GM13977 (cell line): ENCODE results near the gene ARID1A.

Experiments
- DNase-seq: peaks from one replicate; pipeline ENCODE4 v3.0.0; 2012; ENCODE audit warnings: low spot score
- in situ Hi-C: fragments of 300-500 bp; cut with MboI; formaldehyde crosslinking; loops from one replicate; pipeline ENCODE4 v1.12.0; 2022; ENCODE audit warnings: low sequenced_read_pairs, low pct_unique_long_range_greater_than_20kb, mixed read lengths, inconsistent platforms; ENCODE audit not compliant: unreplicated experiment
- TF ChIP-seq, protein P1 (sequence below): IDR thresholded peaks from 2 replicates; pipeline ENCODE4 v1.5.1; 2012; ENCODE audit warnings: mild to moderate bottlenecking, control low read depth; ENCODE audit not compliant: insufficient read depth; ENCODE audit errors: extremely low read depth, missing control alignments

Gene ARID1A

DNA sequence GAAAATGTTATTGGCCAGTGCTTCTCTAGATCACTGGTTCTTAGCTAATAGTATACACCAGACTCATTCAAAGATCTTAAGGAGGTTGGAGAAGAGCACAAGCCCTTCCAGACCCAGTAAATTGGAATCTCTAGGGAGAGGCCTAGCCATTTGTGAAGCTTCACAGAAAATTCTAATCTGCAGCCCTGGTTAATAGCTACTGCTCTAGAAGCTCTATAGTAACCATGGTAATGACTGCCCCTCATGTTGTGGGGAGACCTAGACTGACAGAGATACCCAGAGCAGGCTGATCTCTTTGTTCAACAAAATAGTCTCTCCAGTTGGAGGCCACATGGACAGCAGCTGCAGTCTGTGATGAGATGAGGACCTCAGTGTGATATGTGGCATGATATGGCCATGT, 31.7 kb downstream of the ARID1A start:
- in situ Hi-C loops, result no loop called here
- TF ChIP-seq, protein P1, sequence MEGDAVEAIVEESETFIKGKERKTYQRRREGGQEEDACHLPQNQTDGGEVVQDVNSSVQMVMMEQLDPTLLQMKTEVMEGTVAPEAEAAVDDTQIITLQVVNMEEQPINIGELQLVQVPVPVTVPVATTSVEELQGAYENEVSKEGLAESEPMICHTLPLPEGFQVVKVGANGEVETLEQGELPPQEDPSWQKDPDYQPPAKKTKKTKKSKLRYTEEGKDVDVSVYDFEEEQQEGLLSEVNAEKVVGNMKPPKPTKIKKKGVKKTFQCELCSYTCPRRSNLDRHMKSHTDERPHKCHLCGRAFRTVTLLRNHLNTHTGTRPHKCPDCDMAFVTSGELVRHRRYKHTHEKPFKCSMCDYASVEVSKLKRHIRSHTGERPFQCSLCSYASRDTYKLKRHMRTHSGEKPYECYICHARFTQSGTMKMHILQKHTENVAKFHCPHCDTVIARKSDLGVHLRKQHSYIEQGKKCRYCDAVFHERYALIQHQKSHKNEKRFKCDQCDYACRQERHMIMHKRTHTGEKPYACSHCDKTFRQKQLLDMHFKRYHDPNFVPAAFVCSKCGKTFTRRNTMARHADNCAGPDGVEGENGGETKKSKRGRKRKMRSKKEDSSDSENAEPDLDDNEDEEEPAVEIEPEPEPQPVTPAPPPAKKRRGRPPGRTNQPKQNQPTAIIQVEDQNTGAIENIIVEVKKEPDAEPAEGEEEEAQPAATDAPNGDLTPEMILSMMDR, result no peak
- DNase-seq, result no peak

DNA sequence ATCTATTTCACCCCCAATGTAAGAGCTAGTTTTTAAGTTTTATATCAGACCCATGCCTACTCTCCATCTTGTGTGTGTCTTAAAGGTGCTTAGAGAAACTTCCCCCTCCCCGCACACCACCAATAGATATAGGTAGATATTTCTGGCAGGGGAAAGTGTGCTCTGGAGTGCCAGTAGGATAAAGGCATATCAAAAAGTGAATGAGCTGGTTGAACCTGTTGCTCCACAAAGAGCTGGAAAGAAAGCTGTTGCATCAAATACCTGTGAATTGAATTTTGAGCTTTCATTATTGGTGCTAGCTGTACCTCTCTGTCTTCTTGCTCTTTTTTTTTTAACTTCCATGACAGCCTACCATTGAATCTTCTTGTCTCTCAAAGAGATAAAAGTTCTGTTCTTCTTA, 32.8 kb downstream of the ARID1A start:
- in situ Hi-C loops, result no loop called here
- TF ChIP-seq, protein P1, result no peak
- DNase-seq, result no peak

DNA sequence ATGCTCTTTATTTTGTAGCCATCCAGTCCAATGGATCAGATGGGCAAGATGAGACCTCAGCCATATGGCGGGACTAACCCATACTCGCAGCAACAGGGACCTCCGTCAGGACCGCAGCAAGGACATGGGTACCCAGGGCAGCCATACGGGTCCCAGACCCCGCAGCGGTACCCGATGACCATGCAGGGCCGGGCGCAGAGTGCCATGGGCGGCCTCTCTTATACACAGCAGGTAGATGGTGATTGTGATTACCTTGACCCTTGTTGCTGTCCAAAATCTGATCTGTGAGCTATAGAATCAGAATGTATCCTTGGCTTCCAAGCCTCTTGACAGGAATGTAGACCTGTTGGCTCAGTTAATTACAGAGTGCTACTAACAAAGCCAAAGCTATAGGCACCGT, 33.8 kb downstream of the ARID1A start:
- DNase-seq, result no peak
- TF ChIP-seq, protein P1, result no peak
- in situ Hi-C loops, result no loop called here

DNA sequence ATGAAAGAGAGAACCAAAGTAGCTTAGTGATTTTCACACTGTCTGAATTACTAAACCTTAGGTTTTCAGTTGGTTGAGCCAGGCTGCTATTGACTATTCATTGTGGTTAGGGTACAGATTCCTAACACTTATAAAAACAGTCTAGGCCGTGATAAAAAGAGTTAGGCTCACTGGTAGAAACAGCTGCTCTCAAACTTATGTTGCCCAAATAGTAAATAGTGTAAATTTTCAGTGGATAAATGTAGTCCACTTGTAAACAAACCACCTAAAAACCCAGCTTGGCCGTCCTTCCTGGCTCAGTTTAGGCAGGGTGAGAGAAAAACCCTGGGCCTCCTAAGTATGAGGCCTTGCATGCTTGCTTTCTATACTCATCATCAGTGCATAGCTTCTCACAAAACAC, 34.9 kb downstream of the ARID1A start:
- TF ChIP-seq, protein P1, result no peak
- in situ Hi-C loops, result no loop called here
- DNase-seq, result no peak

DNA sequence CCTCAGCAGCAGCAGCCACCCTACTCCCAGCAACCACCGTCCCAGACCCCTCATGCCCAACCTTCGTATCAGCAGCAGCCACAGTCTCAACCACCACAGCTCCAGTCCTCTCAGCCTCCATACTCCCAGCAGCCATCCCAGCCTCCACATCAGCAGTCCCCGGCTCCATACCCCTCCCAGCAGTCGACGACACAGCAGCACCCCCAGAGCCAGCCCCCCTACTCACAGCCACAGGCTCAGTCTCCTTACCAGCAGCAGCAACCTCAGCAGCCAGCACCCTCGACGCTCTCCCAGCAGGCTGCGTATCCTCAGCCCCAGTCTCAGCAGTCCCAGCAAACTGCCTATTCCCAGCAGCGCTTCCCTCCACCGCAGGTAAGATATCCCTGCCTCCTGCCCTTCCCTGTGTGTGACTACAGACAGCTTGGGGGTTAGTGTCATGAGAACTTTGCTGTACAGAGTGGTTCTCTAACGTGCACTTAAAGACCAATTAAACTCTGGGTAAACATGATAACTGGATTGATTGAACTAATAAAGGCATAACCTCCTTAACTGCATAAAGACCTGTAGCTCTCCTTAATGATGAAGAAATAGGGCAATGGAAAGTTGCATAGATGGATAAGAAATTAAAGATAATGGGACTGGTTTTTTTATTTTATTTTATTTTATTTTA, 35.6 kb downstream of the ARID1A start:
- in situ Hi-C loops, result no loop called here
- TF ChIP-seq, protein P1, result no peak
- DNase-seq, result no peak

DNA sequence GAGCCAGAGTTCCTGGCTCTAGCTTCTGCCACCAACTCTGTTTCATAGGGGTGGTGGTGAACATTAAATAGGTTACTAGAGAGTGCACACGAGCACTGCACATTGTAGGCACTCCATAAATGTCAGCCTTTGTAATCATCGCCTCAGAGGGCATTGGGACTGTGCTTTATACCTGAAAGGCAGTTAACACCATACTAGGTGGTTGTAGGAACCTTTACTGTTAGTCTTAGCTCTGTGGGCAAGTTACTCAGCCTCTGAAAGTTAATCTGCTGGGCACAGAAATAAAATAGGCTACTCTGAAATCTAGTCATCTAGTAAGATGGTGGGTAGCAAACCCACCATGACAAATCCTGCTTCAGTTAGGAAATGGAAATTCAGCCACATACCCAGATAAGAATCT, 37.6 kb downstream of the ARID1A start:
- TF ChIP-seq, protein P1, result no peak
- DNase-seq, result no peak
- in situ Hi-C loops, result no loop called here
